ENCODE measurements around the gene GRIK1. TPM values are rescaled to one million over a fixed set of nuclear protein-coding genes. Genes with fewer than 3 reads are reported as not detected.

Gene GRIK1
- polyA plus RNA-seq, 1 donor from 2014 or later = not detected

DNA sequence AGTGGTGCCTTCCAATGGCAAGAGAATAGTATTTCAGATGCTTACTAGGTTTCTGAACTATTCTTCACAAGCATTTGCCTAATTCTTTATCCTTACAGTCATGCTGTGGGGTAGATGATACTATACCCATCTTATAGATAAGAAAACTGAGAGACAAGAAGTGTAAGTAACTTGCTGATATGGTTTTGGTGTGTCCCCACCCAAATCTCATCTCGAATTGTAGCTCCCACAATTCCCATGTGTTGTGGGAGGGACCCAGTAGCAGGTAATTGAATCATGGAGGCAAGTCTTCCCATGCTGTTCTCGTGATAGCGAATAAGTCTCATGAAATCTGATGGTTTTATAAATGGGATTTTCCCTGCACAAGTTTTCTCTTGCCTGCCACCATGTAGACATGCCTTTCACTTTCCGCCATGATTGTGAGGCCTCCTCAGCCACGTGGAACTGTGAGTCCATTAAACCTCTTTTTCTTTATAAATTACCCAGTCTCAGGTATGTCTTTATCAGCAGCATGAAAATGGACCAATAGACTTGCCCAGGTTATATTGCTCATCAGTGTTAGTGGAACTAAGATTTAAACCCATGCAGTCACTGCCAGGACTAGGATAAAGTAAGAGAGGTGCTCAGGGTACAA, 298.7 kb downstream of the GRIK1 start:
- Mint-ChIP-seq H3K36me3 (no peaks in the 10 kb centered on the region), H3K27ac (no peak overlapping the region), H3K27me3 (peaks cover 2% of the 10 kb centered on the region), H3K4me3 (no peak overlapping the region), H3K9me3 (peaks cover 4 to 6% (median 4%) of the 10 kb centered on the region in 3 donors), H3K4me1 (peaks cover 23 to 26% (median 25%) of the 10 kb centered on the region in 3 donors)

DNA sequence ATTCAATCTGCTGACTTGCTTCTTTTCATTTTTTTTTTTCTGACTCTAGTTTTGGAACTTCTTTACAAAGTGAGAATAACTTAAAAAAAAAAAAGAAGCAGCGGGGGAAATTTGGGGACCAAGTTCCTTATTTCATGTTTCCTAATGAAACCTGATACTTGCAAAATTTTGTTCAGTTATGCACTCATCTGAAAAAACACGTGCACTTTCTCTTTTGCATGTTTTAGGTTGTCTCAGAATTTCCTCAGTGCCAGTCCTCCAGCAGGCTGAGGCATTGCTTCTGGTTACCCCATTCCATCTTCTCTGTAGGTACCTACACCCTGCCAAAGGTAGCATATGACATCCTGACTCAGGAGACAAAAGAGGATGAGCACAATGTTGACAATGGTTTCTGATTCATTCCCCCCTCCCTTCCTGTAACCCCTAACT, 299.7 kb downstream of the GRIK1 start:
- H3K27ac Mint-ChIP-seq = no peak overlapping the region
- peak overlapping the region in 2 of 4 donors; percentile 18 to 24 for H3K4me3 Mint-ChIP-seq
- peaks cover 4 to 9% (median 4%) of the 10 kb centered on the region in 3 donors for H3K9me3 Mint-ChIP-seq
- H3K36me3 Mint-ChIP-seq = no peaks in the 10 kb centered on the region
- peaks cover 25 to 26% (median 26%) of the 10 kb centered on the region in 3 donors for H3K4me1 Mint-ChIP-seq
- H3K27me3 Mint-ChIP-seq = peaks cover 2% of the 10 kb centered on the region

DNA sequence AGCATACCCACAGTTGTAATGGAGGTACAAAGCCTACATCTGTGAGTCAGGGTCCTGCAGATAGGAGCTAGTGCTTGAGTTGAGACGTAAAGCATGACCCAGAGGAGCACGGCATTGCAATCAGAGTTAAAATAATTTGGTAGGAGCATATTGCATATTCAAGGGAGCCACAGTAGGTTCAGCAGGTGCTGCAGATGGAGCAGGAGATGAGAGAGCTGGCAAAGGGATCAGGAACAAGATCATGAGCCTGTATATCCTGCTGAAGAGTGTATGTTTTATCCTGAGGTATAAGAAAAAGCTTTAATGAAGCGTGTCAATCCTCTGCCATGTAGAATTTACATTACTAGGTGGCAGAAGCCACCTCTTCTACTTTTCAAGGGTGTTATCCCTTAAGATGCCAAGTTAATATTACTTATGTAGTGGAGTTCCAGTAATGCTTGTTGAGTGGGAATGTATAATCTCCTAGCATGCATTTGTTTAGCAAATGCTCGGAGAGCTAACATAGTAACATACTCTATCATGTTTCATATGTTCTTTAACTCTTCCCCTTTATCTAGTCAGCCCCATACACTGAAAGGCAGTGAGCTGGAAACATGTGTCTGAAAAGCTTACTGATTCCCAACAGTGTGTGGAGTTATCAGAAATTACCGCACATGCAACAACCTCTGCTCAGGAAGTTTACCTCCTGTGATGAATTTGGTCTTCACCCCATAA, 300.3 kb downstream of the GRIK1 start:
- Mint-ChIP-seq H3K36me3 (no peaks in the 10 kb centered on the region), H3K27me3 (peaks cover 2% of the 10 kb centered on the region), H3K27ac (no peak overlapping the region), H3K9me3 (peaks cover 4 to 9% (median 4%) of the 10 kb centered on the region in 3 donors), H3K4me1 (peaks cover 25 to 26% (median 26%) of the 10 kb centered on the region in 3 donors), H3K4me3 (peak overlapping the region in 2 of 4 donors; percentile 18 to 24)

DNA sequence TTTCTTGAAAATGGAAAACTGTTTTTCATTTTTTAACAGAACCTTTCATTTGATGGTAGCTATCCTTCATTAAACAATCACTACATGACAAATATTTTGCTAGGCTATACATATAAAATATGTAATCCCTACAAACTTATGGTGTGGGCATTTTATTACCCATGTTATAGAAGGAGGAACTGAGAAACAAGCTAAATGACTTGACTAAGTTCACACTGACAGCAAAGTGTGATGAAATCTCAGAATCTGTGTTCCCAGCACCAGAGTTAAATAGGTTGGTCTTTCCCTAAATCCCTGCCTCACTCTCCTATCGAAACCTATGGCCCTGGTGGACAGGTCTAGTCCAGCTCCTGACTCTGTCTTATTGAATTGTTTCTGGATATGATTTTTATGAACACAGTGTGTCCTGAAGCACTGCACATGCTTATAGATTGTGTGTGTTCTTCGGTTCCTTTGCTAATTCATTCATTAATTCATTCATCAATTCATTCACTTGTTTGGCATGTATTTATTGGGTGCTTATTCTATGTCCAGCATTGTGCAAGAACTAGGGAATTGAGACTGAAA, 301.0 kb downstream of the GRIK1 start:
- Mint-ChIP-seq H3K9me3 (peaks cover 4 to 9% (median 4%) of the 10 kb centered on the region in 3 donors), H3K36me3 (no peaks in the 10 kb centered on the region), H3K27ac (no peak overlapping the region), H3K27me3 (peaks cover 2% of the 10 kb centered on the region), H3K4me3 (peak overlapping the region in 1 of 4 donors; percentile 15), H3K4me1 (peaks cover 25 to 26% (median 26%) of the 10 kb centered on the region in 3 donors)

DNA sequence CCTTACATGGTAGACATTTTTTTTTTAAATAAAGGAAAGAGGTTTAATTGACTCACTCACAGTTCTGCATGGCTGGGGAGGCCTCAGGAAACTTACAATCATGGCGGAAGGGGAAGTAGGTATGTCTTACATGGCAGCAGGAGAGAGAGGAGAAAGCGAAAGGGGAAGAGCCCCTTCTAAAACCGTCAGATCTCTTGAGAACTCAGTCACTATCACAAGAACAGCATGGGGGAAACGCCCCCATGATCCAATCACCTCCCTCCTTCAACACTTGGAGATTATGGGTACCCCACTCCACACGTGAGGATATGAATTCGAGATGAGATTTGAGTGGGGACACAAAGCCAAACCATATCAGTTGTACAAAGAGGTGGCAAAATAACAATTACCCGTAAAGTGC, 301.7 kb downstream of the GRIK1 start:
- Mint-ChIP-seq H3K9me3 (peaks cover 4 to 9% (median 4%) of the 10 kb centered on the region in 3 donors), H3K4me1 (peaks cover 25 to 26% (median 26%) of the 10 kb centered on the region in 3 donors), H3K27me3 (peaks cover 2% of the 10 kb centered on the region), H3K4me3 (peak overlapping the region in 1 of 4 donors; percentile 70), H3K27ac (peak overlapping the region in 1 of 3 donors; percentile 24), H3K36me3 (no peaks in the 10 kb centered on the region)

DNA sequence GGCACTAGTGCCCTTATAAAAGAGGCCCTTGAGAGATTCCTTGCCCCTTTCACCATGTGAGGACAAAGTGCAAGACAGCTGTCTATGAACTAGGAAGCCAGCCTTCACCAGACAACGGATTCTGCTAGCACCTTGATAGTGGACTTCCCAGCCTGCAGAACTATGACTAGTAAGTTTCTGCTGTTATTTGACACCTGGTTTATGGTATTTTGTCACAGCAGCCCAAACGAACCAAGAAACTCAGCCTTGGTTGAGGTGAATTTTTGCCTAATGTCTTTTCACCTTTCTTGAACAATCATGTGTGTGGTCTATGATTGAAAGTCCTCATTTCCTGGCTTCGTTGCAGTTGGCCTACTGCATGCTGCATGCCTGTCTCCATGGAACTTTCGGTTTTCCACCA, 302.2 kb downstream of the GRIK1 start:
- peaks cover 25 to 26% (median 26%) of the 10 kb centered on the region in 3 donors for H3K4me1 Mint-ChIP-seq
- H3K27ac Mint-ChIP-seq = no peak overlapping the region
- peaks cover 4 to 9% (median 4%) of the 10 kb centered on the region in 3 donors for H3K9me3 Mint-ChIP-seq
- peaks cover 2% of the 10 kb centered on the region for H3K27me3 Mint-ChIP-seq
- H3K4me3 Mint-ChIP-seq = no peak overlapping the region
- no peaks in the 10 kb centered on the region for H3K36me3 Mint-ChIP-seq

DNA sequence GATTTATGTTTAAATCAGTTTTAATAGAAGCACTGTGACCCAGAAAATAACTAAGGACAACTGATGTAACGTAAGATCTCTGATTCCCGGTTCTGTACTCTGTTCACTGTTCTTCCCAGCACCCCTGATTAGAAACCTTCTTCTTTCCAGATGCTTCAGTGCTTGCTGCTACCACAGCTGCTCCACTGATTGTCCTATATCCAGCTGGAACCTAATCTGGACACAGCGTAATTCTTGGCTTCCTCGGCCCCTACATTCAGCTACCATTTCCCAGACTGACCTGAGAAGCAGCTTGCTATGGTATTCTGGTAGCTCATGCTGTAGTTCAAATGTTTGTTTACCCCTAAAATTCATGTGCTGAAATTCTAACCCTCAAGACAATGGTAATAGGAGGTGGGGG, 302.7 kb downstream of the GRIK1 start:
- Mint-ChIP-seq H3K4me1 (peaks cover 25 to 26% (median 26%) of the 10 kb centered on the region in 3 donors), H3K4me3 (no peak overlapping the region), H3K27ac (no peak overlapping the region), H3K36me3 (no peaks in the 10 kb centered on the region), H3K9me3 (peaks cover 4 to 9% (median 4%) of the 10 kb centered on the region in 3 donors), H3K27me3 (peaks cover 2% of the 10 kb centered on the region)

DNA sequence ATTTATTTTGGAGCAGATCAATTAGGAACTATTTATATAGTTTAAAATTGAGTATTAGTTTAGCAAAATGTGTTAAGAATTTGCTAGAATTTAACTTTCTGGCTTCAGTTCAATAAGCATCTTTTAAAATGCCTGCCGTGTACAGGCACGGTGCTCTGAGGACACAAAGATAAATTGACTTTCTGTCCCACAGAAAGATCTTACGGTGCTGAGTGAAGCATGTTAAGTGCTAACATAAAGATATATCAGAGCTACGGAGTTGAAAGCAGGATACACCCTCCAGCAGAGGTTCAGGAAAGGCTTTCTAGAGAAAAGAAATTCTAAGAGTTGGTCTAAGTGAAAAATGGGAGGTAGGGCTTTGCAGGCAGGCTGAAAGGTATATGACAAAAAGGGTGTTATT, 305.4 kb downstream of the GRIK1 start:
- peaks cover 2% of the 10 kb centered on the region for H3K27me3 Mint-ChIP-seq
- H3K4me1 Mint-ChIP-seq = peaks cover 12 to 16% (median 12%) of the 10 kb centered on the region in 3 donors
- H3K27ac Mint-ChIP-seq = no peak overlapping the region
- H3K9me3 Mint-ChIP-seq = peaks cover 4 to 9% (median 4%) of the 10 kb centered on the region in 3 donors
- H3K4me3 Mint-ChIP-seq = no peak overlapping the region
- H3K36me3 Mint-ChIP-seq = peaks cover 4% of the 10 kb centered on the region

DNA sequence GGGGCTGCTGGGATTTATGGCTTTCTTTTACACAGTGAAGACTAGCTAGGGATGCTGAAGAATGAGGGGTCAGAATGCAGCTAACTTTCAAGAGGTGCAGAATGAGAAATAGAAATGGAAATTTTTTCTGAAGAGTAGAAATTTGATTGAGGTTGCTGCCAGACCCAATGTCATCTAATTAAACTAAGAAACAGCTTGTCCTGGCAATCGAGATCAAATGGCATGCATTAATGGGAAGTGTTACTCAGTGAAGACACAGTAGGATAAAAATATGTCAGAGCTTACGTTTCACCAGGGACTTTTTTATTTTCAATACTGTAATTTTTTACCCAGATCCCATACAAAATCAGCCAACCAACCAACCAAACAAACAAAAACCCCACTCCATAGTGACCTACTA, 306.0 kb downstream of the GRIK1 start:
- Mint-ChIP-seq H3K36me3 (peaks cover 4% of the 10 kb centered on the region), H3K27ac (no peak overlapping the region), H3K4me1 (peaks cover 6 to 10% (median 7%) of the 10 kb centered on the region in 3 donors), H3K4me3 (no peak overlapping the region), H3K9me3 (peaks cover 4 to 11% (median 4%) of the 10 kb centered on the region in 3 donors), H3K27me3 (no peaks in the 10 kb centered on the region)

DNA sequence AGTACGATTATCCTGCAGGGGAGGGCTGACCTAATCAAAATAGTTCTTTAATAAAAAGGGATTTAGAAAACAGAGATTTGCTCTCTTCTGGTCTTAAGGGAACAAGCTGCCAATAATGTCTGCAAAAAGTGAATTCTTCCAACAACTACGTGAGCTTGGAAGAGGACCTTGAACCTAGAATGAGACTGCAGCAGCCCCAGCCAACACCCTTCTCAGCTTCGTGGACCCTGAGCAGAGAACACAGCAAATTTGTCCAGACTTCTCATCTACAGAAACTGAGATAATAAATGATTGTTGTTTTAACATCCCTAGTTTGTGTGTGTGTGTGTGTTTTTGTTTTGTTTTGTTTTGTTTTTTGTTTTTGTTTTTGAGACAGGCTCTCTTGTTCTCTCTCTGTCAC, 309.4 kb downstream of the GRIK1 start:
- Mint-ChIP-seq H3K9me3 (peaks cover 0 to 1% (median 0%) of the 10 kb centered on the region in 3 donors), H3K27me3 (no peaks in the 10 kb centered on the region), H3K36me3 (peaks cover 4% of the 10 kb centered on the region), H3K4me3 (no peak overlapping the region), H3K27ac (no peak overlapping the region), H3K4me1 (no peaks in the 10 kb centered on the region)

DNA sequence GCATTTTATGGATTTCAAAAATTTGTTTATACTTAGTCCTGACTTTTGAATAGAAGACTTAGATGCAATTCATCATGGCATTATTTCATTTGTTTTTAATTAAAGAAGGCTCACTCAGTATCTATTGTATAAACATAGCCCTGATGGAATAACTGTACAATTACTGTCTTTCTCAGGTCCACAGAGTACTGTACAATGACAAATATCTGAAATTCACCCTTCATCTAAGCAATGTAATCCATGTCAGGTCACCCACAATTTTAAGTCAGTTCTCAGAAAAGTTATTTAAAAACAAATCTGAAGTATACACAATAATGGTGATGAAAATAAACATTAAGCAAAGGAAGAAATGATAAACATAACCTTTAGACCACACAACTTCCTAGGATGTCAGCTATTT, 311.9 kb downstream of the GRIK1 start:
- H3K4me3 Mint-ChIP-seq = no peak overlapping the region
- no peak overlapping the region for H3K27ac Mint-ChIP-seq
- H3K36me3 Mint-ChIP-seq = peaks cover 4% of the 10 kb centered on the region

DNA sequence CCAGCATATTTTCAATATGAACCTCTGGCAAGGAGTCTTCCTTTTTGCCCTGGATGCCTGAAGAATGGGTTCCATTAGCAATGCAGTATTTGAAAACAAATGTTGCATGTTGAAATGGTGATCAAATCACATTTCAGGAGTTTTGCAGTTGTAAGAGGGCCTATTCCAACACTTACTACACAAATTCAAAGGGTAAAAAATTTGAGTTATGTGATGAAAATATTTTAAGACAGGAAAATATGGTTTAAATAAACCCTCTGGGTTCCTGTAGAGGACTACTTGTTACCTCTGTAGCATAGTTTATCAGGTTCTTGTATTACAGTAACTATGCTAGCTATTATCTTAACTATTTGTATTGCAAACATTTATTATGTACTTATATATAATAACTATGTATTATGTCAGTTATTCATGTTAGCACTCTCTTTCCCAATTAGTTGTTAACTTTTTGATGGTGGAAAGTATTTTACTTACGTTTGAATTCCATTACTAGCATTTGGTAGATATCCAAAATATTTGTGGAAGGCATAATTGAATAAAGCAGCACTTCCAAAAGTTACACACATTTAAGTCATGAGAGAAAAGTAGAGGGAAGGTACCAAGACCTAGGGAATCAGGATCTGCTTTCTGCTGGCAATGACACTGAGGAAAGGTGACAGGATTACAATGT, 312.9 kb downstream of the GRIK1 start:
- Mint-ChIP-seq H3K27me3 (no peaks in the 10 kb centered on the region), H3K27ac (no peak overlapping the region), H3K36me3 (peaks cover 4% of the 10 kb centered on the region), H3K4me1 (no peaks in the 10 kb centered on the region), H3K4me3 (no peak overlapping the region), H3K9me3 (peaks cover 0 to 1% (median 0%) of the 10 kb centered on the region in 3 donors)

More for the DNA sequence above, 311.9 kb downstream of the GRIK1 start:
- Mint-ChIP-seq H3K9me3 (peaks cover 0 to 1% (median 0%) of the 10 kb centered on the region in 3 donors), H3K27me3 (no peaks in the 10 kb centered on the region), H3K4me1 (no peaks in the 10 kb centered on the region)

DNA sequence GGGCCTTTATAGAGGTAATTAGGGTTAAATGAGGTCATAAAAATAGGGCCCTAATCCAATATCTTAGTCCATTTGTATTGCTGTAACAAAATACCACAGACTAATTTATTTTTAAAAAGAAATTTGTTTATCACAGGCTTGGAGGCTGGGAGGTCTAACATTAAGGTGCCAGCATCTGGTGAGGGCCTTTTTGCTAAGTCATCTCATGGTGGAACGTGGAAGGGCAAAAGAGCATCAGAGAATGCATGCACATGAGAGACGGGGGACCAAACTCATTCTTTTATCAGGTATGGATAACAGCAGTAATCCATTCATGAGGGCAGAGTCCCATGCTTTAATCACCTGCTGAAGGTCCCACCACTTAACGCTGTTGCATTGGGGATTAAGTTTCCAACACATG, 313.8 kb downstream of the GRIK1 start:
- H3K9me3 Mint-ChIP-seq = peaks cover 0 to 1% (median 0%) of the 10 kb centered on the region in 3 donors
- H3K27ac Mint-ChIP-seq = no peak overlapping the region
- peaks cover 4% of the 10 kb centered on the region for H3K36me3 Mint-ChIP-seq
- H3K27me3 Mint-ChIP-seq = no peaks in the 10 kb centered on the region
- no peaks in the 10 kb centered on the region for H3K4me1 Mint-ChIP-seq
- no peak overlapping the region for H3K4me3 Mint-ChIP-seq

DNA sequence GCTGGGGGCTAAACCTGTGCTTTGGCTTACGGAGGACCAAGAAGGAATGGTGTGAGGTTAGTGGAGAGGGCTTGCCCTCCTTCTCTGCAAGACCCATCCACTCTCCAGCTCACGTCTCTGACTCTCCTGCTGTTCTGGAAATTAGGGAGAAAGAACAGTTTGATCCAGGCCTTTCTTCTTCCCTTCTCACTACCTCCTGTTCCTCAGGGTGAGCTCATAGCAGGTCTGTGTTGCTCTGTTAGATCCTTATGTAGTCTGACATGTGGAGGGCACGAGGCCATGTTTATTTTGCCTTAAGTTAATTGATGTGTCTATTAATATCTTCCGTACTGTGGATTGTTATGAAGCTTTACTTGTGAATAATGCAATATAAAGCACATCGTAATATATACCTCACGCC, 315.0 kb downstream of the GRIK1 start:
- peaks cover 0 to 1% (median 0%) of the 10 kb centered on the region in 3 donors for H3K9me3 Mint-ChIP-seq
- H3K27me3 Mint-ChIP-seq = no peaks in the 10 kb centered on the region
- no peak overlapping the region for H3K4me3 Mint-ChIP-seq
- peaks cover 2% of the 10 kb centered on the region for H3K36me3 Mint-ChIP-seq
- no peak overlapping the region for H3K27ac Mint-ChIP-seq
- H3K4me1 Mint-ChIP-seq = no peaks in the 10 kb centered on the region

DNA sequence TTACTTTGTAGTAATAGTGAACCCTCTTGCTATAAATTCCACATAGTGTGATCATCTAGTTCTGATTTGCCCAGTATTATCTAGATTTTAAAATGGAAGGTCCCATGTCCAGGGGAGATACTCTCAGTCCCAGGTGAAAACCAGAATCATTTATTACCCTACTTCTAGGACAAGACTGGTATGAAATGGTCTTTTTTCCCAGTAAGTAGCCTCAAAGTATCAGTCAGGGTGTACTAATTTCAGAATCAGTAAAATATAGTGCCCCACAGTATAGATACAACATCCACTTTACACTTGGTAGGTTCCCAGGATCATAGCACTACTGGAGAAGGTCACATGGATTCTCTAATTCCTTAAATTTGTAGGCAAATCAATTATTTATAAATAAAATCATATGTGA, 318.3 kb downstream of the GRIK1 start:
- H3K4me1 Mint-ChIP-seq = no peaks in the 10 kb centered on the region
- H3K9me3 Mint-ChIP-seq = peaks cover 0 to 3% (median 2%) of the 10 kb centered on the region in 3 donors
- no peaks in the 10 kb centered on the region for H3K27me3 Mint-ChIP-seq
- no peak overlapping the region for H3K27ac Mint-ChIP-seq
- no peak overlapping the region for H3K4me3 Mint-ChIP-seq
- H3K36me3 Mint-ChIP-seq = no peaks in the 10 kb centered on the region

Data from IgD-negative memory B cell (primary cell).